ENCODE data around the gene EYA4.

Gene EYA4

GRCh38 chr6:133408132-133408531, 167.0 kb downstream of the EYA4 start:
- no peak for DNase-seq

DNA sequence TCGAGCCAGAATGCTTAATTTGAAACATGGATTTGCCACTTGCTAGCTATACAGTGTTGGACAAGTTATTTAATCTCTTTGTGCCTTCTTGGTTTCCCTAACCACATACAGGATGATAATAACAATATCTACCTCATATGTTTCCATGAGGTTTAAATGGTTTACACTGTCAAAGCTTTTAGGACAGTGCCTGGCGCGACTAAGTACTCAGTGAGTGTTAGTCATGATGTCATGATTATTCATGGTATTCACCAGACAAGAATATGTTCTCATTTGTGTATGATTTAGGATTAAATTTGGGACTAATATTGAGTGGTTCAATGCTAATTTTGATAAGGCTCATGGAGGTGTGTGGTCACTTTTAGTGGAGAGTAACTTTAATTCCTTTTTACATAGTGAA, 167.4 kb downstream of the EYA4 start:
- DNase-seq = no peak

DNA sequence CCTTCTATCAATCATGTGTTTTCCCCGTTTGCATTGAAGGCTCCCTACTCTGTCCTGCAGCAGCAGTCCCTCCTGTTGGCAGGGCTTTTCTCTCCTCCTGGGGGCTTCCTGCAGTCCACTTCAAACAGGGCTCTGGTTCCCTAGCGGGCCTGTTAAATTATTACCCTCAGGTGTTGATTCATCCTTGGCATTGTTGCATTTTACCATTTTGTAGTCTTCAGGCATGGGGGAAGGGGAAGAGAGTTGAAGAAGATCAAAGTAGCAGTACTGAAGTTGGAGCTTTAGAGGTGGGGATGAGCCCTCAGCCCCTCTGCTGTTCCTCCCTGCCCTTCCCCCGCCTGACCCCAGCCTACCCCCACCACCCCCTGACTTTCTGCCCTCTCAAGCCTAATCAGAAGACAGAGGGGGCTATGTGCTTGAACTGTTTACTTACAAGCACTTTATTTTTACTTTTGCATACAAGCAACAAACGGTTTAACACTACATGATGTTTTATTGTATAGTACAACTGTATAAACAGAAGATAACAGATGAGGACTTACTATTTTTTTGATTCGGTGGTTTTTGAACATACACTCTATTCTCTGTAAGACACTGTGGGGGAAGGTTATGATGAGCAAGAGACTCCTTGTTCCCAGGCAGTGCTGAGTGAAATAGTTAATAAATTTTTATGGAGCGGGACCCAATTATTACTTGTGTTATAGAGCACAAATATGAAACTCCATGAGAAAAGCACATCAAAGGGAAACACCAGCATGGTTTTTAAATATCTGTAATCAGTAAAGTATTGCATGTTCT, 169.7 kb downstream of the EYA4 start:
- no peak for DNase-seq

GRCh38 chr6:133411757-133412156, 170.6 kb downstream of the EYA4 start:
- no peak for DNase-seq

DNA sequence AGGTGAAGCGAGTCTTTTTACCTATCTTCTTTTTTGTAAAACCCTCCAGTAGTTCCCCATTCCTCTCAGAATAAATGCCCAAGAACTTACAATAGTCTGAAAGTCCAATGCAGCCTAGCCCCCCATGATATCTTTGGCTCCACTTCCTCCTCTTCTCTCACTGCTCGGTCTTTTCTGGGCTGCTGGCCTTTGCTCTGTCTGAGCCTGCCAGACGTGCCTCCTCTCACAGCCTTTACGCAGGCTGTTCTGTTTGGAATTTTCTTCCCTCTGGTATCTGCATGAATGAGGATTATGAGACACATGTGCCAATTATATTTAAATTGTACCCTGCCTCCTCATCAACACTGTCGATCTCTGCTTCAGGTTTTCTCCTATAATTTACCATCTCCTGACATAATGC, 174.1 kb downstream of the EYA4 start:
- DNase-seq = no peak

DNA sequence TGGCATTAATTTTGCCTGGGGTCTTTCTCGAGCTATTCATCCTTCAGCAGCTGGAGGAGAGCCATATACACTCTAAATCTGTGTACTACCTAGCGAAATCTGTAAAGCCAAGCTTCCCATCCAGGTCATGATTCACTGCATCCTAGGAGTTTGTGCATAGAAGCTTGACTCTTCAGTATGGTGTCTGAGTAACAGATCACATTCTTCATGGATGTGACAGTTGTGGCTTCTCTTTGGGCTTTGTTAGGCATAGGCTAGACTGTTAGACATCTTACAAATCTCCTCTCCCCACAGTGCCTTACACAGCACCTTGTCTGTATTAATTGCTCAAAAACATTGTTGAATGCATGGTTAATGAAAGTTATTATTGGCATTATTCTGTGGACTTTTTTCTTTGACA, 177.0 kb downstream of the EYA4 start:
- DNase-seq = no peak

DNA sequence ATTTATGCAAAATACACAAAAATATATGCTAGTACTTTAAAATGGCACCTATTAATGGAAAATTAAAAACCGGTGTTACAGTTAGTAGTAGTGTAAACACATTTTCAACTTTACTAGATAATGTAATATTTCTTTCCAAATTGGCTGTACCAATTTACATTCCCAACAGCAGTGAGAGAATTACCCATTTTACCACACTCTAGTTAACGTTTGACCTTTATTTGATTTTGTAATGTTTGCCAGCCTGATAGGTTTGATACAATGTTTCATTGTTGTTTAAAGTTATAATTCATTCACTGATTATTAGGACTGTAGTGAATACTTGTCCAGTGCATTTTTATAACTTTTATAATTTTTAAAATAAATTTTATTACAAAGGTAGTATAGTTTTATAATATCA, 182.1 kb downstream of the EYA4 start:
- DNase-seq = no peak

DNA sequence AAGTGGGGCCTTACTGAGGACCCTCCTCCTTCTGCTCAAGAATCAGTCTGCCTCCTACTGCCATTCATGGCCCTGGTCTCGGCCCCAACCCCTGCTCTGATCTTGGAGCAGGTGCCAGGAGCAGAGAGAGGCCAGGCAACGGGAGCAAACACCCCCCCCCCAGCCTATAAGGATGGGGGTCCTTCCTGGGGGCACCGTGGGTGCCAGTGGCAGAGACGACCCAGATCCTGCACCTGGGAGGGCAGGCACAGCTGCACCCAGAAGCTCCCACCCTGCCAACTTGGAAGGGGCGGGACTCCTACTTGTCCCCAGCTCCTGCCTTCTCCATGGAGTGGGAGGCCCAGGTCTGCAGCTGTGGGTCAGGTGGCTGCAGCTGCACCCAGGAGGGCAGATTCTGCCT, 183.2 kb downstream of the EYA4 start:
- DNase-seq = no peak

GRCh38 chr6:133426038-133426437, 184.9 kb downstream of the EYA4 start:
- no peak for DNase-seq

DNA sequence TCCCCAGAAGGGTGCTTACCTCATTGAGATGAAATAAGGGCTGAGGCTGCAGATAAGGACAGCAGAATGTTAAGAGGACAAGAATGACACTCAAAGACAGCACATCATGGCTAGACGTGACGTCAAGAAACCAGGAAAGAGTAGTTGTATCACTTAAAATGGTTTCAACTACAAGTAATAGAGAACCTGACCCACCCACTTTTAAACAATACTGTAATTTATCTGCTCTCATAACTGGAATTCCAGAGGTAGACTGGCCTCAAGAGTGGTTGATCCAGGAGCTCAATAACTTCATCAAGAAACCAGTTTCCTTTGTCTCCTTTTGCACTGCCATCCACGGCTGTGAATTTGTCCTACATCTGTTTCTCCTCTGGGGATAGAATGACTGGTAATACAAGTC, 187.1 kb downstream of the EYA4 start:
- no peak for DNase-seq

GRCh38 chr6:133430530-133430929, 189.4 kb downstream of the EYA4 start:
- no peak for DNase-seq

DNA sequence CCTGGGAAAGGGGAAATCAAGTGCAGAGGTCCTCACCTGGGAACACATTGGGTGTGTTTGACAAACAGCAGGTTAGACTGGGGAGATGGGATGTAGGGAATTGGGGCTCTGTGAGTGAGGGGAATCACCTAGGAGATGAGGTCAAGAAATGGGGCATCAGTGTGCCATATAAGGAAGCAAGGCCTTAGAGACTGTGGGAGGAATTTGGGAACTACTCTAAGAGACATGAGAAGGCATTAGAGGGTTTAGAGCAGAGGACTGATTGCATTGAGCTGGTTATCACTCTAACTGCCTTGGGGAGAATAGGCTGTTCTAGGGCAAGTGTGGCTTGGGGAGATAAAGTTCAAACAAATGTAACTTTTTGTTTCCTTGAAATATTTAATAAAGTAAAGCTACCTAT, 189.9 kb downstream of the EYA4 start:
- DNase-seq = no peak

- no peak for DNase-seq
These were observed 191.1 kb downstream of the EYA4 start for GRCh38 chr6:133432021-133432989.

GRCh38 chr6:133435065-133435728, 194.0 kb downstream of the EYA4 start:
- DNase-seq = no peak

DNA sequence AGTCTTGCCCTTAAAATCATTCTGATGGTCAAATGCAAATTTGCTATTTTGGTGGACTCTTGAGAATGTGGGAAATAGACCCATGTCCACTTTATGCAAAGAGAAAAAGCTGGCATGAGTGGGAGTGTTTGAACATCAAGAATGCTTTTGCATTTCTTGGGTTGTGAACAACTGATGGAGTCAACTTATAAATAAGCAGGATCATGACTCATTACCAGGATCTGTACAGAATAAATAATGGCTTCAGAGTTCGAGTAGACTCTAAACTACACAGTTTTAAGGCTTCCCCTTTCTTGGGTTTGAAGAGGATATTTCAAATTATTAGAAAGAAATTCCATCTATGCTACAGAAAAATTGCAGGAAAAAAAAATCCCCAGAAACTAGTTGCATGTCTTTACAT, 195.5 kb downstream of the EYA4 start:
- DNase-seq = no peak

- no peak for DNase-seq
These were observed 200.3 kb downstream of the EYA4 start for GRCh38 chr6:133441491-133441890.

DNA sequence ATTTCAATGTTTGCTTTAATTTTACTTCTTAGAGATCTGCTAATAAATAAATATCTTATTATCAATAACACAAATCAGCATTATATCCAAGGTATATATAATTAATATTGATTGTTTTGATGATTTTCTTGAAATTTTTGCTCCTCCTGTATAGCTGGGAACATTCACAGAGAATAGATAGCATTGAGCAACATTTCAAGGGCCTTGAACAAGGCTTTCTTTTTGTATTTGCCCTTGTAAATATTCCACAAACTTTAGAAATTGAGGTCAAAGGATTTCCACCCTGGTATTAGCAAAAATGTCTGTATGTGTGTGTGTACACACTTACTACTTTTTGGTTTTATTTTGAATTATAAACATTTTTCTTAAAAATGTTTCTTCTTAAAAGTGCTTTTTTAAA, 205.6 kb downstream of the EYA4 start:
- no peak for DNase-seq

DNA sequence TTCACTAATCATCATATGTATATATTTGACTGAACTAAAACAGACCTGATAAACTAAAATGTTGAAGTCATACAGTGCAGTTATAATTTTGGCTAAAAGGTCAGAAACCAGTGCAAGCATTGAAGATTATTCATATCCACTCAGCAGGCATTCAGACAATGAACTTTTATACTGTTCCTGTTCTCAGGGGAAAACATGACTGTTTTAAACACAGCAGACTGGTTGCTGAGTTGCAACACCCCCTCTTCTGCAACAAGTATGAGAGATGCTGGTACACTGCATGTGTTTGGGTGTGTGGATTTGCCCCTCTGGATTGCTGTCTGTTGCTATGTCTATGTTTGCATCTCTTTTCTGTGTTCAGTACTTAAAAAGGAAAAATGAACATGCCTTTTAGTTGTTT, 206.8 kb downstream of the EYA4 start:
- DNase-seq = no peak

DNA sequence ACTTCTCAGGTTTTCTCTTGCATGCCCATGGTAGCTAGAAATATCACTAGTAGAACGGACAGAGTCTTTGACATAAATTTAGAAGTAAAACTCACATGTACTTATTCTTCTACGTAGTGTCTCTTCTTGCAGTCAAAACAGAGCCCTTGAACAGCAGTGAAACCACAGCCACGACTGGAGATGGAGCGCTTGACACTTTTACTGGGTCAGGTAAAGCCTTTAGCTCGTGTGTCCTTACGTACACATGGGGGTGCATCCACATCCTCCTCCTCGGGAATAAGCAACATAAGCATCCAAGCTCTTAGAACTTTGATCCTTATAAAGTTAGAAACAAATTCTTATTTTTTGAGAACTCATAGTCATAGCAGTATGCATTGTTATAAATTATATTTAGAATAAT, 215.3 kb downstream of the EYA4 start:
- no peak for DNase-seq

- DNase-seq = no peak
These were observed 215.8 kb downstream of the EYA4 start for GRCh38 chr6:133456944-133457343.

DNA sequence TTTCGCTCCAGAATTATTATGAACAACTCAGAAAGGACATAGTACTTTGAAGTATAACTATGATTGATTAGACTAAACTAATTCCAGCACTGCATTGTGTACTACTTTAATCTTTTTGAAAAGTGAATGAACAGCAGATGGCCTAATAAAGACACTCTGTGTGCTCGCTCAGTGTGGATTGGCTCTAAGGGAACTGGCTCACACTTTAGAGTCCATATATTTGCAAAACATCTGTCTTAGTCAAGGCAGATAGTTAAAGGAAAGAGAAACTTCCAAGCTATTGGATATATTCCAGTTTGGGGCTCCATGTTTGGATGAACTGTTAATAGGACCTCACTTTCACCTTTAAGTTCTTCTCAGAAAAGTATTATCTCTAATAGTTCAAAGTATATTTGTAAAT, 218.9 kb downstream of the EYA4 start:
- no peak for DNase-seq

DNA sequence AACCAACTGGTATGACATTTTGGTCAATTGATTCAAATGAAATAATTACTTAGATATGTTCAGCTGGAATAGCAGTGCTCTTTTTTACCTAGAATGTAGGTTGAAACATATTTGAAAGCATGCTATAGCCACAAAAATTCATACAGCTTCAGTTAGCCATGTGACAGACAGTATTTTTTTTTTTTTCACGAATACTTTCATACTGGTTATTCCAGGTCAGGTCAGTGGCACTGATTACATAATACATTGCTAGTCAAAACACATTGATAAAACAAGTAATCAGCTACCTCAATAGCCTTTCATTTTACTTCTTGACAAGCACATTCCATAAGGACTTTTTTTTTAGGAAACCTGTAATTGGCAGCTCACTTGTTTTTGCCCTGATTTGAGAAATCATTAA, 222.6 kb downstream of the EYA4 start:
- DNase-seq = no peak

DNA sequence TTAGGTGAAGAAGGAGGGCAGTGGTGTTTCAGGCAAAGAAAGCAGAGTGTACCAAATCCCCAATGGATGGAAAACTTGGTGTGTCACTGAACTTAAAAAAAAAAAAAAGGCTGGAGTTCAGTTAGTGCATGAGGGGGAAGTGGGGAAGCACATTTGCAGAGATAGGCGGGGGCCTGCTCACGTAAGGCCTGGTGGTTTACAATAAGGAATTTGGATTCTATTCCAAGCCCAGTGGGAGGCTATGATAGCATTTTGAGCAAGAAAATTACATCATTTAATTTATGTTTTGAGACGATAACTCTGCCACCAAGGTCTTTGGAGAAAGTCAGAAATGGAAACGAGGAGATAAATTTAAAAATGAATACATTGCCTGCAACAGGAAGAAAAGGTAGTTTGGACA, 225.5 kb downstream of the EYA4 start:
- DNase-seq = no peak

All from CD4-positive, alpha-beta T cell treated with Interferon gamma for 1 hour (primary cell).